A549 (cell line): Measurements from ENCODE around the gene ANKRD13D. TPM values are rescaled to one million over a fixed set of nuclear protein-coding genes. Genes with fewer than 3 reads are reported as not detected.

Experiments used
- ATAC-seq, 2 experiments: fragments of 200-7000 bp in 1 of 2; fragments of >200 bp in 1 of 2; cut with Nextera tagmentation in 1 of 2; cut with Tn5 transposase in 1 of 2; 3 replicates each; pipeline versions ENCODE4 v1.8.0 to v1.9.1; 2018 to 2020; ENCODE audit warnings: mild to moderate bottlenecking in 1 of 2, moderate library complexity in 1 of 2
- CTCF ChIA-PET: fragments of 300-600 bp; sonication (Branson Sonifier 250); formaldehyde crosslinking; extraction: SDS; loops from one replicate; lab custom pipeline; 2021; ENCODE audit warnings: antibody characterized with exemption, inconsistent platforms; lab: Yijun Ruan, JAX
- POLR2A ChIA-PET: fragments of 350-600 bp; formaldehyde crosslinking; extraction: SDS; loops from one replicate; lab custom pipeline; 2021; ENCODE audit warnings: antibody characterized with exemption, inconsistent platforms; lab: Yijun Ruan, JAX
- DNase-seq, 2 experiments: peaks; one replicate each; pipeline versions ENCODE4 v3.0.0 to v3.0.0-alpha.2; 2011 to 2016; ENCODE audit warnings: low read depth in 1 of 2, low spot score in 1 of 2
- FAIRE-seq: peaks from 2 replicates; lab custom pipeline; 2011; peaks lifted over from hg19 to GRCh38; lab: Jason Lieb, UNC
- H3K27ac ChIP-seq, 2 experiments: fragments of >200 bp; sonication (Bioruptor Twin); formaldehyde crosslinking; 3 replicates each; pipeline ENCODE4 v1.5.1; 2016 to 2017
- H3K4me1 ChIP-seq: fragments of >200 bp; sonication (Bioruptor Twin); formaldehyde crosslinking; 3 replicates; pipeline ENCODE4 v1.6.1; 2016
- H3K4me2 ChIP-seq: fragments of >200 bp; sonication (Bioruptor Twin); formaldehyde crosslinking; 3 replicates; pipeline ENCODE4 v1.6.1; 2016
- H3K4me3 ChIP-seq: fragments of >200 bp; sonication (Bioruptor Twin); formaldehyde crosslinking; 3 replicates; pipeline ENCODE4 v1.5.1; 2016
- H3K9me3 ChIP-seq: fragments of >200 bp; sonication (Bioruptor Twin); formaldehyde crosslinking; 3 replicates; pipeline ENCODE4 v1.6.1; 2016
- ATOH8 ChIP-seq: fragments of 250-450 bp; sonication (Bioruptor Pico); IDR thresholded peaks from 2 replicates; pipeline ENCODE4 v1.5.0; 2020; ENCODE audit warnings: low read depth, mild to moderate bottlenecking, moderate library complexity
- BCL3 ChIP-seq: fragments of >200 bp; sonication (Bioruptor Twin); formaldehyde crosslinking; IDR thresholded peaks from 3 replicates; pipeline ENCODE4 v1.6.1; 2016
- CBX2 ChIP-seq: fragments of 200-600 bp; sonication (generic); IDR thresholded peaks from 2 replicates; pipeline ENCODE4 v1.6.1; 2016; ENCODE audit warnings: low read depth, mild to moderate bottlenecking, borderline replicate concordance
- CHD2 ChIP-seq: fragments of 150-350 bp; IDR thresholded peaks from 2 replicates; pipeline ENCODE4 v1.6.1; 2014; ENCODE audit warnings: low read length; ENCODE audit not compliant: partially characterized antibody
- CHD4 ChIP-seq: fragments of 200-600 bp; sonication (generic); IDR thresholded peaks from 2 replicates; pipeline ENCODE4 v1.6.1; 2016; ENCODE audit warnings: antibody characterized with exemption, mild to moderate bottlenecking, borderline replicate concordance
- CTCF ChIP-seq: fragments of >200 bp; sonication (Bioruptor Twin); formaldehyde crosslinking; IDR thresholded peaks from 3 replicates; pipeline ENCODE4 v1.5.1; 2016
- E2F6 ChIP-seq: IDR thresholded peaks from 2 replicates; pipeline ENCODE4 v1.6.1; 2012; ENCODE audit warnings: low read depth, borderline replicate concordance
- ESRRA ChIP-seq: fragments of 150-350 bp; IDR thresholded peaks from 2 replicates; pipeline ENCODE4 v1.6.1; 2014; ENCODE audit warnings: mild to moderate bottlenecking, low read length, borderline replicate concordance
- FOSL2 ChIP-seq, 2 experiments: fragments of 450-650 bp in 1 of 2; fragments of >200 bp in 1 of 2; sonication (Bioruptor Twin) in 1 of 2; formaldehyde crosslinking; IDR thresholded peaks; 2 replicates each; pipeline versions ENCODE4 v1.5.0 to v1.6.1; 2016 to 2020; ENCODE audit warnings: mild to moderate bottlenecking in 1 of 2, moderate library complexity in 1 of 2
- HES2 ChIP-seq: fragments of >200 bp; sonication (Bioruptor Twin); formaldehyde crosslinking; IDR thresholded peaks from 2 replicates; pipeline ENCODE4 v1.6.1; 2016
- HOXB5 ChIP-seq: fragments of 250-450 bp; sonication (Bioruptor Pico); IDR thresholded peaks from 2 replicates; pipeline ENCODE4 v1.5.0; 2020; ENCODE audit warnings: mild to moderate bottlenecking, moderate library complexity
- JUN ChIP-seq, 2 experiments: fragments of >200 bp; sonication (Bioruptor Twin); formaldehyde crosslinking; IDR thresholded peaks; 2 replicates in 1 of 2; 3 replicates in 1 of 2; pipeline ENCODE4 v1.6.1; 2016 to 2017
- KDM1A ChIP-seq: fragments of 200-600 bp; sonication (generic); IDR thresholded peaks from 2 replicates; pipeline ENCODE4 v1.6.1; 2016; ENCODE audit warnings: low read depth, mild to moderate bottlenecking
- MAFK ChIP-seq: fragments of 450-650 bp; IDR thresholded peaks from 2 replicates; pipeline ENCODE4 v1.6.1; 2014; ENCODE audit not compliant: partially characterized antibody
- MAX ChIP-seq: IDR thresholded peaks from 2 replicates; pipeline ENCODE4 v1.6.1; 2012
- NFE2L2 ChIP-seq: fragments of 150-350 bp; conservative IDR thresholded peaks from 2 replicates; pipeline ENCODE4 v1.6.1; 2014; ENCODE audit warnings: low read length
- PHF8 ChIP-seq: fragments of 200-600 bp; sonication (generic); IDR thresholded peaks from 2 replicates; pipeline ENCODE4 v1.6.1; 2016; ENCODE audit warnings: low read depth, mild to moderate bottlenecking, antibody characterized with exemption, moderate library complexity, borderline replicate concordance
- POLR2A ChIP-seq: IDR thresholded peaks from 2 replicates; pipeline ENCODE4 v1.6.1; 2012; ENCODE audit warnings: mild to moderate bottlenecking, low read length
- RAD21 ChIP-seq, 2 experiments: fragments of >200 bp in 1 of 2; sonication (Bioruptor Twin) in 1 of 2; formaldehyde crosslinking in 1 of 2; IDR thresholded peaks in 1 of 2; conservative IDR thresholded peaks in 1 of 2; 2 replicates in 1 of 2; 3 replicates in 1 of 2; pipeline ENCODE4 v1.6.1; 2012 to 2018; ENCODE audit warnings: inconsistent platforms in 1 of 2
- SMC3 ChIP-seq: fragments of >200 bp; sonication (Bioruptor Twin); formaldehyde crosslinking; IDR thresholded peaks from 3 replicates; pipeline ENCODE4 v1.6.1; 2018; ENCODE audit warnings: inconsistent platforms
- USF2 ChIP-seq: fragments of 450-650 bp; IDR thresholded peaks from 2 replicates; pipeline ENCODE4 v1.6.1; 2014; ENCODE audit warnings: antibody characterized with exemption
- WGBS: methylation state at CpG from one replicate; pipeline ENCODE4 v1.1.6; 2017; ENCODE audit errors: missing lambda C conversion rate; 5-methylcytosine and 5-hydroxymethylcytosine counted together
- polyA plus RNA-seq, 4 experiments: library from polyadenylated mRNA; depleted of rRNA in 3 of 4; stranded (reverse); fragments of >200 nt; fragmentation: RNase III in 1 of 4; extraction: RNeasy Plus Mini Kit Qiagen cat#74134 plus additional on column Dnase treatment in 1 of 4; gene quantifications; 2 replicates in 3 of 4; 3 replicates in 1 of 4; pipeline ENCODE4 v1.2.3, GENCODE V29; 2011 to 2017

Gene ANKRD13D
- polyA plus RNA-seq, 2 of the 4 experiments (the other 2 are of a cell fraction) = 17.0 to 24.2 TPM

- H3K4me1 ChIP-seq = peaks cover 12% of the 10 kb centered on the region
- CTCF ChIA-PET = interaction anchor here (0.6 to 12.3 kb wide), 62 partner anchors 9 to 620 kb away, joined by 3 to 178 read pairs (median 5); partner anchors contain the start of genes ANKRD13D, GRK2, KDM2A and POLD4
- no peak for TF ChIP-seq CBX2
- TF ChIP-seq PHF8 = peak; percentile 22; the same call in 1 of the 2 replicates
- TF ChIP-seq NFE2L2 = no peak
- no peak for TF ChIP-seq ATOH8 (CRISPR knock-in tag)
- TF ChIP-seq MAFK = no peak
- peak; percentile 88 for TF ChIP-seq POLR2A
- TF ChIP-seq ESRRA = no peak
- peak; percentile 92 to 98 for TF ChIP-seq RAD21 (conservative IDR thresholded peaks at IDR 0.05 in 1 of 2, IDR thresholded peaks at IDR 0.05 in 1 of 2)
- TF ChIP-seq CTCF = peak; percentile 97
- TF ChIP-seq FOSL2 (IDR thresholded peaks at IDR 0.05) = no peak
- TF ChIP-seq FOSL2 (CRISPR knock-in tag; IDR thresholded peaks at IDR 0.05) = no peak
- no peak for TF ChIP-seq KDM1A
- no peak for TF ChIP-seq USF2
- peak; percentile 59 to 63; a peak in 4 of 5 replicates for TF ChIP-seq JUN (IDR thresholded peaks at IDR 0.05)
- peak; percentile 93 for TF ChIP-seq SMC3
- TF ChIP-seq BCL3 = 0 out of 3 replicates have a peak, but pooled peaks have one; percentile 50
- TF ChIP-seq E2F6 = peak; percentile 62; the same call in 1 of the 2 replicates
- TF ChIP-seq CHD2 = no peak
- peak overlapping the region; percentile 85 for H3K4me2 ChIP-seq
- FAIRE-seq (no peak), DNase-seq (peak; percentile 94 to 99), ATAC-seq (peak; percentile 88 to 90)
- POLR2A ChIA-PET = interaction anchor here (0.6 to 2.5 kb wide), 16 partner anchors 9 to 264 kb away, joined by 3 to 21 read pairs (median 4); partner anchors contain the start of genes ANKRD13D, GRK2, POLD4 and PPP1CA
- 2% methylated on average over 41 of the region's 55 CpGs for WGBS
- H3K9me3 ChIP-seq = no peaks in the 10 kb centered on the region
- H3K27ac ChIP-seq = peak overlapping the region; percentile 91 to 95
- H3K4me3 ChIP-seq = peak overlapping the region; percentile 69
Observed at GRCh38 chr11:67317205-67317887, 28.2 kb downstream of the ANKRD13D start.

- FAIRE-seq = no peak
- WGBS = under 1% methylated on average over 36 of the region's 53 CpGs
- Histone ChIP-seq H3K4me2 (peak overlapping the region; percentile 85), H3K4me3 (peak overlapping the region; percentile 69), H3K27ac (peak overlapping the region; percentile 91 to 95), H3K9me3 (no peaks in the 10 kb centered on the region), H3K4me1 (peaks cover 7% of the 10 kb centered on the region)
- no peak for TF ChIP-seq CTCF
- peak; percentile 23; the same call in 1 of the 2 replicates for TF ChIP-seq MAX
- TF ChIP-seq HOXB5 (CRISPR knock-in tag) = no peak
- TF ChIP-seq PHF8 = 0 out of 2 replicates have a peak, but pooled peaks have one; percentile 21
- TF ChIP-seq CHD4 = no peak
- no peak for TF ChIP-seq HES2
- 0 out of 2 replicates have a peak, but pooled peaks have one; percentile 55 for TF ChIP-seq E2F6
- peak; percentile 49 to 55 for ATAC-seq
- peak in 1 of 2 experiments; percentile 36 for DNase-seq
- CTCF ChIA-PET = interaction anchor here (0.7 to 12.3 kb wide), 50 partner anchors 10 to 621 kb away, joined by 3 to 178 read pairs (median 5); partner anchors contain the start of genes ANKRD13D, GRK2, POLD4 and RAD9A
- POLR2A ChIA-PET = interaction anchor here (0.6 to 2.5 kb wide), 13 partner anchors 10 to 264 kb away, joined by 3 to 21 read pairs (median 6); partner anchors contain the start of genes ANKRD13D, GRK2, POLD4 and PPP1CA
Observed at GRCh38 chr11:67317888-67318555, 28.9 kb downstream of the ANKRD13D start.
